Measurements from ENCODE around the gene SNX6.
"Not testable (repeated sequence)": the region's sequence is repeated elsewhere in the genome, so short reads cannot be mapped to it uniquely, and the experiment has no call there.

The SNX6 gene

DNA sequence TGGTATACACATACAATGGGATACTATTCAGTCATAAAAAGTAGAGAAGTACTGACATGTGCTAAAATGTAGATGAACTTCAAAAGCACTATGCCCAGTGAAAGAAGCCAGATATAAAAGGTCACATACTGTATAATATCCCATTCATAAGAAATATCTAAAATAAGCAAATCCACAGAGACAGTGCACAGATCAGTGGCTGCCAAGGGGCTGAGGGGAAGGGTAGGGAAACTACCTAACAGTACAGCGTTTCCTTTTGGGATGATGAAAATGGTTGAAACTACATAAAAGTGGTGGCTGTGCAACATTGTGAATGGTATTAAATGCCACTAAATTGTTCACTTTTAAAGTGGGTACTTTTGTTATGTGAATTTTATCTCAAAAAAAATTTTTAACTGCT is 102.4 kb downstream of the SNX6 start:
- DNase-seq (ENCODE audit: low read depth in 2 of 2, low spot score in 1 of 2), result no peak

DNA sequence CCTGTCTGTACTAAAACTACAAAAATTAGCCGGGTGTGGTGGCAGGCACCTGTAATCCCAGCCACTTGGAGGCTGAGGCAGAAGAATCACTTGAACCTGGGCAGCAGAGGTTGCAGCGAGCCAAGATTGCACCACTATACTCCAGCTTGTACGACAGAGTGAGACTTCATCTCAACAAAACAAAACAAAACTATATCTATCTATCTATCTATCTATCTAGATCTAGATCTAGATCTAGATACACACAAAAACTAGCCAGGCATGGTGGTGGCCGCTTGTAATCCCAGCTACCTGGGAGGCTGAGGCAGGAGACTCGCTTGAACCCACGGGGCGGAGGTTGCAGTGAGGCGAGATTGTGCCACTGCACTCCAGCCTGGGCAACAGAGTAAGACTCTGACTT is 105.7 kb downstream of the SNX6 start:
- DNase-seq (ENCODE audit: low read depth in 2 of 2, low spot score in 1 of 2), result not testable (repeated sequence)

DNA sequence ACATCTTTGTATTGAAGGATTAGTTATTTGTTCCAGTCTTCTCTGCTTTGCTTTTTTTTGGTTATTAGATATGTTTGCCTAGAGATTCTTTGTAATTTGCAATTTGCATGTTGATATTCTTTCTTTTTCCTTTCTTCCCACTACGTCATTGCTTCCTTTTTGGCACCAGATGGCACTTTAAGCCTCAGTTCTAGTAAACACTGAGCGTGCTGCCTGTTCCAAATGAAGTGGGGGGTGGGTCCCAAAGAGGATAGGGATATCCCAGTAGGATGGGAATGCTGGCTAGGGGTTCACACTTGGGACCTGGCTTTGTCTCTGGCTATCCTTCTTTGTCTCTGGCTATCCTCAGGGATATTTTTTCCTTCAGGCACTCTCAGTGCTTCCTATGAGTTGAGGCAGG is 107.5 kb downstream of the SNX6 start:
- no peak for DNase-seq (ENCODE audit: low read depth in 2 of 2, low spot score in 1 of 2)

DNA sequence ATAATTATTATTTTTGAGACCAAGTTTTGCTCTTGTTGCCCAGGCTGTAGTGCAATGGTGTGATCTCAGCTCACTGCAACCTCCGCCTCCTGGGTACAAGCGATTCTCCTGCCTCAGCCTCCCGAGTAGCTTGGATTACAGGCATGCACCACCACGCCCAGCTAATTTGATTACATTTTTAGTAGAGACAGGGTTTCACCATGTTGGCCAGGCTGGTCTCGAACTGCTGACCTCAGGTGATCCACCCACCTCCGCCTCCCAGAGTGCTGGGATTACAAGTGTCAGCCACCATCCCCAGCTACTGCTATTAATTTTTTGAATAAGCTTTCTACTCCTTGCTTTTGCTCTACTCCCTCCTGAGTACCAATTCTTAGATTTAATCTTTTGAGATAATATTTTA is 108.9 kb downstream of the SNX6 start:
- DNase-seq (ENCODE audit: low read depth in 2 of 2, low spot score in 1 of 2), result not testable (repeated sequence)

DNA sequence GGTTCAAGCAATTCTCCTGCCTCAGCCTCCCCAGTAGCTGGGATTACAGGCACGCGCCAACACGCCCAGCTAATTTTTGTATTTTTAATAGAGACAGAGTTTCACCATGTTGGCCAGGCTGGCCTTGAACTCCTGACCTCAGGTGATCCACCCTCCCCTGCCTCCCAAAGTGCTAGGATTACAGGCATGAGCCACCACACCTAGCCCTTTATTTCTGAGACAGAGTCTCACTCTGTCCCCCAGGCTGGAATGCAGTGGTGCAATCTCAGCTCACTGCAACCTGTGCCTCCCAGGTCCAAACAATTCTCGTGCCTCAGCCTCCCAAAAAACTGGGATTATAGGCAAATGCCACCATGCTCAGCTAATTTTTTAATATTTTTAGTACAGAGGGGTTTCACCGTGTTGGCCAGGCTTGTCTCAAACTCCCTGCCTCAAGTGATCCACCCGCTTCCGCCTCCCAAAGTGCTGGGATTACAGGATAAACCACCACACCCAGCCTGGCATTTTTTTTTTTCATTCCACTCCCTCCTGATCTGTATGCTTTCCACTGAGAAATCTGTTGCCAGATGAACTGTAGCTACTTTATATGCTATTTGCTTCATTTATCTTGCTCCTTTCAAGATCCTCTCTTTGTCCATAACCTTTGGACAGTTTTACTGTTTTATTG is 109.5 kb downstream of the SNX6 start:
- DNase-seq (ENCODE audit: low read depth in 2 of 2, low spot score in 1 of 2), result not testable (repeated sequence)

All from stimulated activated CD8-positive, alpha-beta memory T cell treated with anti-CD3 and anti-CD28 coated beads, Interleukin-4, amount 100 ng/mL, for 1 hour (primary cell).